H1 (cell line): ENCODE data around the gene FOSL1. TPM values are rescaled to one million over a fixed set of nuclear protein-coding genes. Genes with fewer than 3 reads are reported as not detected.

Source experiments
- ASH2L ChIP-seq: fragments of 200-600, 300-600 bp; sonication (generic); IDR thresholded peaks from one replicate; pipeline ENCODE4 v1.7.1; 2017; ENCODE audit warnings: low read length
- BACH1 ChIP-seq: IDR thresholded peaks from 2 replicates; pipeline ENCODE4 v1.6.1; 2012; ENCODE audit warnings: low read length, improper control_type of control experiment
- CHD1 ChIP-seq: IDR thresholded peaks from 2 replicates; pipeline ENCODE4 v1.6.1; 2012; ENCODE audit warnings: low read depth, low read length, improper control_type of control experiment
- CTCF ChIP-seq, 3 experiments: IDR thresholded peaks; 1 replicate in 2 of 3; 2 replicates in 1 of 3; pipeline versions ENCODE4 v1.5.1 to v1.6.1; 2011; ENCODE audit warnings: low read length in 3 of 3, mild to moderate bottlenecking in 3 of 3, inconsistent platforms in 2 of 3, low read depth in 1 of 3, moderate library complexity in 1 of 3; ENCODE audit not compliant: insufficient read depth in 1 of 3; ENCODE audit errors: control extremely low read depth in 1 of 3
- GTF2F1 ChIP-seq: IDR thresholded peaks from 2 replicates; pipeline ENCODE4 v1.6.1; 2012; ENCODE audit warnings: low read depth, low read length, improper control_type of control experiment, borderline replicate concordance
- SP4 ChIP-seq: IDR thresholded peaks from 2 replicates; pipeline ENCODE4 v1.6.1; 2012; ENCODE audit warnings: low read length, inconsistent platforms
- SRF ChIP-seq: IDR thresholded peaks from 2 replicates; pipeline ENCODE4 v1.6.1; 2011; ENCODE audit warnings: mild to moderate bottlenecking, low read depth, low read length, moderate library complexity
- TAF7 ChIP-seq: optimal IDR thresholded peaks from 2 replicates; pipeline ENCODE3; 2011; ENCODE audit warnings: low read depth, mild to moderate bottlenecking, inconsistent platforms, low read length, moderate library complexity, borderline replicate concordance
- TEAD4 ChIP-seq: IDR thresholded peaks from 2 replicates; pipeline ENCODE4 v1.6.1; 2012; ENCODE audit warnings: low read depth, low read length, inconsistent platforms, mixed read lengths
- polyA plus RNA-seq, 7 experiments: library from polyadenylated mRNA; depleted of rRNA in 3 of 7; stranded (reverse) in 5 of 7; unstranded in 2 of 7; fragments of >200 nt in 5 of 7; fragments of 200-250 nt in 2 of 7; gene quantifications; 1 replicate in 5 of 7; 2 replicates in 1 of 7; 4 replicates in 1 of 7; pipeline versions ENCODE4 v1.2.1 to v1.2.3, GENCODE V29; 2011 to 2013; ENCODE audit warnings: missing spikeins in 2 of 7, mixed read lengths in 2 of 7
- total RNA-seq: library from RNA; stranded (reverse); fragmentation: NEBNext Ultra II Directional; extraction: Animal tissue kit (Norgen Biotek cat#: 25700); gene quantifications from 2 replicates; pipeline ENCODE4 v1.2.1, GENCODE V29; 2021

The FOSL1 gene
- total and polyA plus RNA-seq, 2 of the 8 experiments (the other 6 are each of a cell fraction or from before 2014, with no cell fraction given), result 6.3 to 7.2 TPM

- no peak for TF ChIP-seq TAF7
- no peak for TF ChIP-seq CHD1
- no peak for TF ChIP-seq GTF2F1
- no peak for TF ChIP-seq TEAD4
- no peak for TF ChIP-seq CTCF (IDR thresholded peaks at IDR 0.05; ENCODE audit: control extremely low read depth in 1 of 3, insufficient read depth in 1 of 3, low read depth in 1 of 3, low read length in 3 of 3)
- TF ChIP-seq ASH2L, result no peak
- no peak for TF ChIP-seq BACH1
- no peak for TF ChIP-seq SRF
- TF ChIP-seq SP4, result no peak
Measured at GRCh38 chr11:65941720-65942310, 41.6 kb upstream of the FOSL1 start (continued).
